Measurements from ENCODE around the gene EDEM3. TPM values are rescaled to one million over a fixed set of nuclear protein-coding genes. Genes with fewer than 3 reads are reported as not detected.

The EDEM3 gene
- polyA plus RNA-seq, 1 donor (not counting 4 experiments of a cell fraction or from before 2014, with no cell fraction given), result 23.6 TPM

DNA sequence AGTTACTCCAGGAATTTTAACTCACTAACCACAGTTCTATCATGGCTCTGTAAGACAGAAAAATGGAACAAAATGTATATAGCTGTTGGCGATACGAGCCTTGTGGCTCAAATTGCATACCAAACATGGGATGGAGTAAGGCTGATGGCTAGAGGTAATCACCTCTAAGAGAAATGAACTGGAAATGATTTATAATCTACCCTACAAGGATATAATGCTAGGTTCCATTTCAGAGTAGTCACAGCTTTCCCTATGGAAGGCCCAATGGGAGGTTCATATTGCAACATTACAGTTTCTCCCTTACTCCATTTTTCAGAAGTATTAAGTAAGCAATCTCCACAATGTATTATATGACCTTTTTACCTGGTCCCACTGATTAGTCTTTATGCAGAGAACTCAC, 61.6 kb downstream of the EDEM3 start:
- dilution Hi-C loops (cut with MboI; ENCODE audit: extremely low pct_ligation_motif_present, low sequenced_read_pairs), result no loop called here
- no peak overlapping the region for H3K27ac ChIP-seq (ENCODE audit: control insufficient read depth, insufficient read depth, low read length)
- FAIRE-seq, result no peak

GRCh38 chr1:184691719-184692324, 62.8 kb downstream of the EDEM3 start:
- Histone ChIP-seq H4K20me1 (ENCODE audit: control insufficient read depth, extremely low read depth, insufficient read depth, low read length) (no peaks in the 10 kb centered on the region), H3K4me1 (ENCODE audit: control insufficient read depth, extremely low read depth, insufficient read depth, low read length) (no peaks in the 10 kb centered on the region), H3K9me3 (ENCODE audit: control insufficient read depth, low read depth, low read length) (no peaks in the 10 kb centered on the region), H3K9ac (ENCODE audit: control insufficient read depth, extremely low read depth, insufficient read depth, low read length) (no peak overlapping the region), H3K27me3 (ENCODE audit: control insufficient read depth, extremely low read depth, insufficient read depth, low read length) (no peaks in the 10 kb centered on the region), H2AFZ (ENCODE audit: control insufficient read depth, low read length) (no peak overlapping the region), H3K4me3 (ENCODE audit: control insufficient read depth in 2 of 3, extremely low read depth in 1 of 3, insufficient read depth in 2 of 3, low read depth in 1 of 3, low read length in 3 of 3) (no peak overlapping the region), H3K79me2 (ENCODE audit: control insufficient read depth, insufficient read depth, low read length) (no peaks in the 10 kb centered on the region), H3K9me1 (ENCODE audit: control insufficient read depth, extremely low read depth, insufficient read depth, low read length) (no peaks in the 10 kb centered on the region), H3K36me3 (ENCODE audit: control insufficient read depth in 2 of 2, extremely low read depth in 1 of 2, insufficient read depth in 2 of 2, low read length in 2 of 2) (peaks cover 3 to 5% of the 10 kb centered on the region in 2 experiments), H3K4me2 (ENCODE audit: control insufficient read depth, extremely low read depth, insufficient read depth, low read depth, low read length) (no peak overlapping the region), H3K27ac (ENCODE audit: control insufficient read depth, insufficient read depth, low read length) (no peak overlapping the region)
- peak; percentile 85 for FAIRE-seq
- TF ChIP-seq EZH2 (IDR thresholded peaks at IDR 0.05; ENCODE audit: low read length) (no peak), CTCF (optimal IDR thresholded peaks at IDR 0.05 in 1 of 3, IDR thresholded peaks at IDR 0.05 in 1 of 3, conservative IDR thresholded peaks at IDR 0.05 in 1 of 3; ENCODE audit: extremely low read depth in 1 of 3, insufficient read depth in 2 of 3, low read length in 3 of 3) (peak; percentile 56 to 68 (median 62))
- dilution Hi-C loops (cut with MboI; ENCODE audit: extremely low pct_ligation_motif_present, low sequenced_read_pairs), result no loop called here
- no peak for DNase-seq (ENCODE audit: low read depth, low spot score)

More for the DNA sequence above, 61.6 kb downstream of the EDEM3 start:
- no peak for TF ChIP-seq EZH2 (IDR thresholded peaks at IDR 0.05; ENCODE audit: low read length)
- TF ChIP-seq CTCF (optimal IDR thresholded peaks at IDR 0.05 in 1 of 3, IDR thresholded peaks at IDR 0.05 in 1 of 3, conservative IDR thresholded peaks at IDR 0.05 in 1 of 3; ENCODE audit: extremely low read depth in 1 of 3, insufficient read depth in 2 of 3, low read length in 3 of 3), result no peak
- Histone ChIP-seq H3K9me1 (ENCODE audit: control insufficient read depth, extremely low read depth, insufficient read depth, low read length) (no peaks in the 10 kb centered on the region), H2AFZ (ENCODE audit: control insufficient read depth, low read length) (no peak overlapping the region), H3K9me3 (ENCODE audit: control insufficient read depth, low read depth, low read length) (no peaks in the 10 kb centered on the region), H4K20me1 (ENCODE audit: control insufficient read depth, extremely low read depth, insufficient read depth, low read length) (no peaks in the 10 kb centered on the region), H3K36me3 (ENCODE audit: control insufficient read depth in 2 of 2, extremely low read depth in 1 of 2, insufficient read depth in 2 of 2, low read length in 2 of 2) (peaks cover 3 to 5% of the 10 kb centered on the region in 2 experiments), H3K4me3 (ENCODE audit: control insufficient read depth in 2 of 3, extremely low read depth in 1 of 3, insufficient read depth in 2 of 3, low read depth in 1 of 3, low read length in 3 of 3) (no peak overlapping the region), H3K27me3 (ENCODE audit: control insufficient read depth, extremely low read depth, insufficient read depth, low read length) (no peaks in the 10 kb centered on the region), H3K9ac (ENCODE audit: control insufficient read depth, extremely low read depth, insufficient read depth, low read length) (no peak overlapping the region), H3K4me2 (ENCODE audit: control insufficient read depth, extremely low read depth, insufficient read depth, low read depth, low read length) (no peak overlapping the region), H3K4me1 (ENCODE audit: control insufficient read depth, extremely low read depth, insufficient read depth, low read length) (no peaks in the 10 kb centered on the region), H3K79me2 (ENCODE audit: control insufficient read depth, insufficient read depth, low read length) (no peaks in the 10 kb centered on the region)
- no peak for DNase-seq (ENCODE audit: low read depth, low spot score)

All from keratinocyte (primary cell).